GM18505 (cell line): ENCODE results near the gene SLCO2B1.

Experiments
- ATAC-seq: cut with Tn5 transposase; IDR thresholded peaks from one replicate; pipeline ENCODE4 v1.9.1; 2021; ENCODE audit not compliant: unreplicated experiment
- POLR2A ChIP-seq: IDR thresholded peaks from 4 replicates; pipeline ENCODE4 v1.6.1; 2011; ENCODE audit warnings: borderline replicate concordance; ENCODE audit not compliant: insufficient read depth, insufficient read length; ENCODE audit errors: extremely low read depth

SLCO2B1 gene

DNA sequence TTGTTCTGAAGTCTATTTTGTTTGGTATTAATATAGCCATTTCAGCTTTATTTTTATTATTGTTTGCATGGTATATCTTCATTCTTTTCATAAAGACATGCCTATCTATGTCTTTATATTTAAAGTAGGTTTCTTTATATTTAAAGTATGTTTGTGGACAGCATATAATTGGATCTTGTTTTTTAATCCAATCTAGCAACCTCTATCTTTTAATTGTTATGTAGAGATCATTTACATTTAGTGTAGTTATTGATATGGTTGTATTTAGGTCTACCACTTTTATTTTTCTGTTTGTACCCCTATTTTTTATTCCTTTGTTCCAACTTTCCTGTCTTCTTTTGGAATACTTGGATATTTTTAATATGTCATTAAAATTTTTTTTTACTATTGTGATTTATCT, 103.4 kb downstream of the SLCO2B1 start:
- no peak for ATAC-seq
- TF ChIP-seq POLR2A = no peak
